HL-60 (cell line): Measurements from ENCODE around the gene KATNB1.
"Not testable (repeated sequence)": the region's sequence is repeated elsewhere in the genome, so short reads cannot be mapped to it uniquely, and the experiment has no call there.

ENCODE experiments used
- DNase-seq, 2 experiments: peaks; one replicate each; pipeline ENCODE4 v3.0.0-alpha.2; 2010 to 2020; ENCODE audit warnings: low read depth in 1 of 2, low spot score in 1 of 2
- H3K27ac ChIP-seq: fragments of 250-450 bp; sonication (Bioruptor Pico); replicated peaks from 2 replicates; pipeline ENCODE4 v1.5.1; 2020; ENCODE audit warnings: mild to moderate bottlenecking, moderate library complexity
- H3K27me3 ChIP-seq: fragments of 250-450 bp; sonication (Bioruptor Pico); 2 replicates; pipeline ENCODE4 v1.5.1; 2021; ENCODE audit warnings: mild to moderate bottlenecking, moderate library complexity; ENCODE audit not compliant: insufficient read depth, poor library complexity, severe bottlenecking
- H3K4me3 ChIP-seq: replicated peaks from 2 replicates; pipeline ENCODE4 v1.5.1; 2011; ENCODE audit warnings: mild to moderate bottlenecking, control low read depth, low read length; ENCODE audit not compliant: insufficient read depth
- GABPA ChIP-seq: IDR thresholded peaks from 2 replicates; pipeline ENCODE4 v1.6.1; 2012; ENCODE audit warnings: low read depth
- POLR2AphosphoS5 ChIP-seq: IDR thresholded peaks from 2 replicates; pipeline ENCODE4 v1.6.1; 2012; ENCODE audit warnings: low read depth
- SPI1 ChIP-seq: IDR thresholded peaks from 2 replicates; pipeline ENCODE4 v1.6.1; 2012; ENCODE audit warnings: low read depth, mild to moderate bottlenecking, borderline replicate concordance
- TF ChIP-seq, protein P1 (sequence below): IDR thresholded peaks from one replicate; pipeline ENCODE4 v1.5.1; 2011; ENCODE audit warnings: low read length, control low read depth, inconsistent platforms; ENCODE audit not compliant: insufficient read depth
- TF ChIP-seq, protein P2 (sequence below): IDR thresholded peaks from 2 replicates; pipeline ENCODE4 v1.6.1; 2012; ENCODE audit warnings: low read depth; ENCODE audit not compliant: insufficient replicate concordance

KATNB1 gene

GRCh38 chr16:57791893-57792461 lies 56.4 kb downstream of the KATNB1 start:
- no peaks in the 10 kb centered on the region for H3K27me3 ChIP-seq
- TF ChIP-seq POLR2AphosphoS5: no peak
- TF ChIP-seq GABPA: no peak
- no peak for TF ChIP-seq SPI1
- TF ChIP-seq, protein P1, sequence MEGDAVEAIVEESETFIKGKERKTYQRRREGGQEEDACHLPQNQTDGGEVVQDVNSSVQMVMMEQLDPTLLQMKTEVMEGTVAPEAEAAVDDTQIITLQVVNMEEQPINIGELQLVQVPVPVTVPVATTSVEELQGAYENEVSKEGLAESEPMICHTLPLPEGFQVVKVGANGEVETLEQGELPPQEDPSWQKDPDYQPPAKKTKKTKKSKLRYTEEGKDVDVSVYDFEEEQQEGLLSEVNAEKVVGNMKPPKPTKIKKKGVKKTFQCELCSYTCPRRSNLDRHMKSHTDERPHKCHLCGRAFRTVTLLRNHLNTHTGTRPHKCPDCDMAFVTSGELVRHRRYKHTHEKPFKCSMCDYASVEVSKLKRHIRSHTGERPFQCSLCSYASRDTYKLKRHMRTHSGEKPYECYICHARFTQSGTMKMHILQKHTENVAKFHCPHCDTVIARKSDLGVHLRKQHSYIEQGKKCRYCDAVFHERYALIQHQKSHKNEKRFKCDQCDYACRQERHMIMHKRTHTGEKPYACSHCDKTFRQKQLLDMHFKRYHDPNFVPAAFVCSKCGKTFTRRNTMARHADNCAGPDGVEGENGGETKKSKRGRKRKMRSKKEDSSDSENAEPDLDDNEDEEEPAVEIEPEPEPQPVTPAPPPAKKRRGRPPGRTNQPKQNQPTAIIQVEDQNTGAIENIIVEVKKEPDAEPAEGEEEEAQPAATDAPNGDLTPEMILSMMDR: no peak
- TF ChIP-seq, protein P2, sequence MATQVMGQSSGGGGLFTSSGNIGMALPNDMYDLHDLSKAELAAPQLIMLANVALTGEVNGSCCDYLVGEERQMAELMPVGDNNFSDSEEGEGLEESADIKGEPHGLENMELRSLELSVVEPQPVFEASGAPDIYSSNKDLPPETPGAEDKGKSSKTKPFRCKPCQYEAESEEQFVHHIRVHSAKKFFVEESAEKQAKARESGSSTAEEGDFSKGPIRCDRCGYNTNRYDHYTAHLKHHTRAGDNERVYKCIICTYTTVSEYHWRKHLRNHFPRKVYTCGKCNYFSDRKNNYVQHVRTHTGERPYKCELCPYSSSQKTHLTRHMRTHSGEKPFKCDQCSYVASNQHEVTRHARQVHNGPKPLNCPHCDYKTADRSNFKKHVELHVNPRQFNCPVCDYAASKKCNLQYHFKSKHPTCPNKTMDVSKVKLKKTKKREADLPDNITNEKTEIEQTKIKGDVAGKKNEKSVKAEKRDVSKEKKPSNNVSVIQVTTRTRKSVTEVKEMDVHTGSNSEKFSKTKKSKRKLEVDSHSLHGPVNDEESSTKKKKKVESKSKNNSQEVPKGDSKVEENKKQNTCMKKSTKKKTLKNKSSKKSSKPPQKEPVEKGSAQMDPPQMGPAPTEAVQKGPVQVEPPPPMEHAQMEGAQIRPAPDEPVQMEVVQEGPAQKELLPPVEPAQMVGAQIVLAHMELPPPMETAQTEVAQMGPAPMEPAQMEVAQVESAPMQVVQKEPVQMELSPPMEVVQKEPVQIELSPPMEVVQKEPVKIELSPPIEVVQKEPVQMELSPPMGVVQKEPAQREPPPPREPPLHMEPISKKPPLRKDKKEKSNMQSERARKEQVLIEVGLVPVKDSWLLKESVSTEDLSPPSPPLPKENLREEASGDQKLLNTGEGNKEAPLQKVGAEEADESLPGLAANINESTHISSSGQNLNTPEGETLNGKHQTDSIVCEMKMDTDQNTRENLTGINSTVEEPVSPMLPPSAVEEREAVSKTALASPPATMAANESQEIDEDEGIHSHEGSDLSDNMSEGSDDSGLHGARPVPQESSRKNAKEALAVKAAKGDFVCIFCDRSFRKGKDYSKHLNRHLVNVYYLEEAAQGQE: no peak
- no peak overlapping the region for H3K4me3 ChIP-seq
- DNase-seq: no peak
- no peak overlapping the region for H3K27ac ChIP-seq

DNA sequence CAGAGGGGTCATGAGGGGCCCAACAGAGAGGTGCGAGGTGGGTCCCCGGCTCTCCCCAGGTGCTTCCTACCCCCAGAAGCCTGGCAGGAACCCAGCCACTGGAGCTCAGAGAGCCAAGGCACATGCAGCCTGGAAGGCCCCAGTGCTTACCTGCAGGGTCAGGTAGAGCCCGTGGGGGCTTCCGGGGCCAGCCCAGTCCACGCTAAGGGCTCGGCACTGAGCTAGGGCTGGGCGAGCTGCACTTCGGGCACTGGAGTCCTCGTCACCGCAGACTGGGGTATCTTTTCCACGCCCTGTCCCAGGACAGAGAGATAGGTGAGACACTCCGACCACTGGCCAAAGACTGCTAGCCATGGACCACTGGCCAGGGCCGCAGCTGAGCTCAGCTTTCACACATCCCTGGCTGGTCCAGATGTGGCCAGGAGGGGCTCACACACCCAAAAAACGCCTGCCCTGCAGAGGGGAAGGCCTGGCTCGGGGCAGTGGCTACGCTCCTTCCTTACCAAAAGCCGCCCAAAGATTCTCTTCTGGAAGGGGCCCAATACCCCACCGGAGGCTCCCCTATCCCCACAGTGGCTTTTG lies 59.4 kb downstream of the KATNB1 start:
- DNase-seq: no peak
- Histone ChIP-seq H3K27ac (no peak overlapping the region), H3K27me3 (no peaks in the 10 kb centered on the region), H3K4me3 (no peak overlapping the region)
- no peak for TF ChIP-seq POLR2AphosphoS5
- TF ChIP-seq, protein P2: no peak
- TF ChIP-seq, protein P1: no peak
- no peak for TF ChIP-seq GABPA
- no peak for TF ChIP-seq SPI1

GRCh38 chr16:57795431-57795878 lies 59.9 kb downstream of the KATNB1 start:
- H3K27ac ChIP-seq: no peak overlapping the region
- peak in 1 of 2 experiments; percentile 55 for DNase-seq
- TF ChIP-seq, protein P1: peak; percentile 69
- TF ChIP-seq, protein P2: no peak
- TF ChIP-seq SPI1 (no peak), POLR2AphosphoS5 (no peak)
- no peak overlapping the region for H3K4me3 ChIP-seq
- H3K27me3 ChIP-seq: no peaks in the 10 kb centered on the region

DNA sequence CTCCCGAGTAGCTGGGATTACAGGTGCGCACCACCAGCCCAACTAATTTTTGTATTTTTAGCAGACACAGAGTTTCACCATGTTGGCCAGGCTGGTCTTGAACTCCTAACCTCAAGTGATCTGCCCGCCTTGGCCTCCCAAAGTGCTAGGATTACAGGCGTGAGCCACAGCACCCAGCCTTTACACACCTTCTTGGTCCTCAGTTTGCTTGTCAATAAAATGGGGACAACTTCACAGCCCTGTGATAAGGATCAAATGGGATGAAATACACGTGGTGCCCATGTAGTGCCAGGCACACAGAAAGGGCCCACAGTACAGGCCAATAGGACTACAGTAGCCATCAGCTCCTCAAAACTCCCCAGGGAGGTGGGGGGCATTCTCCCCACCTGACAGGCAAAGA lies 60.4 kb downstream of the KATNB1 start:
- DNase-seq, H3K4me3 ChIP-seq, H3K27ac ChIP-seq, H3K27me3 ChIP-seq: not testable (repeated sequence)
